GM18511 (cell line): ENCODE data around the gene CDK5RAP3.
"Not testable (repeated sequence)": the region's sequence is repeated elsewhere in the genome, so short reads cannot be mapped to it uniquely, and the experiment has no call there.

ENCODE experiments used
- ATAC-seq: cut with Tn5 transposase; IDR thresholded peaks from one replicate; pipeline ENCODE4 v1.9.1; 2021; ENCODE audit warnings: mild to moderate bottlenecking, moderate library complexity; ENCODE audit not compliant: unreplicated experiment

Gene CDK5RAP3

DNA sequence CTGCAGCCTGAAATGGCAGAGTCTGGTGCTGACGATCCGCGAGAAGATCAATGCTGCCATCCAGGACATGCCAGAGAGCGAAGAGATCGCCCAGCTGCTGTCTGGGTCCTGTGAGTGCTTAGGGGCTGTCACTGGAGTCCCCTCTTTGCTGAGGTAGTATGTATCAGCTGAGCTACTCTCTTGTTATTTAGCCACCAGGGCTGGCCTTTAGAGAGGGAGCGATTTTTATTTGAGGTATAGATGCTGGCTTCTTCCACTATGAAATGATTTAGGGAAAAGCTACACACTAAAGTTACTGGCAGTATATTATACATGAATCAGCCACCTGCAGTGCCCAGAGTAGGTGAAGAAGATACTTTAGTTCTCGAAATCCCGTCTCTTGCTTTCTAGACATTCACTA is 2.6 kb downstream of the CDK5RAP3 start:
- ATAC-seq: no peak

DNA sequence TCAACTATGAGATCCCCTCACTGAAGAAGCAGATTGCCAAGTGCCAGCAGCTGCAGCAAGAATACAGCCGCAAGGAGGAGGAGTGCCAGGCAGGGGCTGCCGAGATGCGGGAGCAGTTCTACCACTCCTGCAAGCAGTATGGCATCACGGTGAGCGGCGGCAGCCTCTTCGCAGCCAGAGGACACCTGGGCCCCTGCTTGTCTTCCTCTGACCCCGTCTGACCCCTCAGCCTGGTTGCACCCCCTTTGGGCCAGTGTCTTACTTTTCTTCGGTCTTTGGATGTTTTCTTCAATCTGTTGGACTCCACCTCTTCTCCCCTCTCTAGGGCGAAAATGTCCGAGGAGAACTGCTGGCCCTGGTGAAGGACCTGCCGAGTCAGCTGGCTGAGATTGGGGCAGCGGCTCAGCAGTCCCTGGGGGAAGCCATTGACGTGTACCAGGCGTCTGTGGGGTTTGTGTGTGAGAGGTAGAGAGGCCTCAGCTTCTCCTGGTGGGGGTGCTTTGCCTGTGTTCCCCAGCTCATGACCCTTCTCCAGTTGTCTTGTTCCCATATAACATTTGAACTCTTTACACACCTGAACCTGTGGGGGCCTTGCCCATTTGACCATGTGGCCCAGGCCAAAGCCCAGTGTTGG is 4.4 kb downstream of the CDK5RAP3 start:
- ATAC-seq: no peak

DNA sequence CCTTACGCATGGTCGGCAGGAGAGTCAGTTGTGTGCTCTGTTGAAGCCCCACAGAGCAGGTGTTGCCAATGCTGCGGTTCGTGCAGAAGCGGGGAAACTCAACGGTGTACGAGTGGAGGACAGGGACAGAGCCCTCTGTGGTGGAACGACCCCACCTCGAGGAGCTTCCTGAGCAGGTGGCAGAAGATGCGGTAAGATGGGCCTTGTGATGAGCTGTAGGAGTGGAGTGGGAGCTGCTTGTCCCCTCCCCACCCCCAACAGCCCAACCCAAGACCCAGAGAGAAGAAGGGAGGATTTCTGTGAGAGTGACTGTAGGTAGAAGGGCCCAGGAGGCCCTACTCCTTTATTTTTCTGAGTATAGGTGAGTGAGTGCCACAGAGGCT is 4.9 kb downstream of the CDK5RAP3 start:
- no peak for ATAC-seq

DNA sequence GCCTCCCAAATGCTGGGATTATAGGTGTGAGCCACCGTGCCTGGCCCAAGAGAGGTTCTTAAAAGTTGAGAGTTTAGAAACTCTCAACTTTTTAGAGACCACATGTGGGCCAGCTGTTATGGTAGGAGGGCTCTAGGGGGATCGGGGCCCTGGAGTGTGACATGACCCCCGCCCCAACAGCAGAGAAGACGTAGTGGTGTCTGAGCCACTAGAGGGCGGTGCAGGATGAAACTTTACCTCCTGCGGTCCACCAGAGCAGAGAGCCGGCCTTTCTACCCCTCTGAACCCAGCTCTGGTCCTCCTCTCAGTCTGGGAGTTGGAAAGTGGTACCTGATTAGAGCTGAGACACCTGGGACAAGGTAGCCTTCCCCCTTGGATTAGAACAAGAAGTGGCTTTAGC is 7.4 kb downstream of the CDK5RAP3 start:
- ATAC-seq: no peak

DNA sequence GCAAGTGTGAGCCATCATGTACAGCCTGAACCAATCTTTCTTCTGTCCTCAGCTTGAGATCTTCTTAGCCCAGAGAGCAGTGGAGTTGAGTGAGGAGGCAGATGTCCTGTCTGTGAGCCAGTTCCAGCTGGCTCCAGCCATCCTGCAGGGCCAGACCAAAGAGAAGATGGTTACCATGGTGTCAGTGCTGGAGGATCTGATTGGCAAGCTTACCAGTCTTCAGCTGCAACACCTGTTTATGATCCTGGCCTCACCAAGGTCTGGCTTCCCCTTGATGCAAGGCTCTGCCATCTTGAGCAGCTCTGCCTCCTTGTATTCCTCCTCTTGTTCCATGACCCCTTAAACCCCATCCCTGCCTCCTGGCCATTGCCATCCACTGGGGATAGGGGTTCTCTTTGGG is 9.6 kb downstream of the CDK5RAP3 start:
- no peak for ATAC-seq

DNA sequence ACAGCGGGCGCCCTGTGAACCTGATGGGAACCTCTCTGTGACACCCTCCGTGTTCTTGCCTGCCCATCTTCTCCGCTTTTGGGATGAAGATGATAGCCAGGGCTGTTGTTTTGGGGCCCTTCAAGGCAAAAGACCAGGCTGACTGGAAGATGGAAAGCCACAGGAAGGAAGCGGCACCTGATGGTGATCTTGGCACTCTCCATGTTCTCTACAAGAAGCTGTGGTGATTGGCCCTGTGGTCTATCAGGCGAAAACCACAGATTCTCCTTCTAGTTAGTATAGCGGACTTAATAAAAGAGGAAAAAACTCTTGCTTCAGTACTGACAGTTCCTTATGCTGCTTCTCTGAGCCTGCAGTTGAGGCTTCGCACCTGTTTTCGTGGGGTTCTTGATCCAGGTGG is 10.5 kb downstream of the CDK5RAP3 start:
- ATAC-seq: no peak

DNA sequence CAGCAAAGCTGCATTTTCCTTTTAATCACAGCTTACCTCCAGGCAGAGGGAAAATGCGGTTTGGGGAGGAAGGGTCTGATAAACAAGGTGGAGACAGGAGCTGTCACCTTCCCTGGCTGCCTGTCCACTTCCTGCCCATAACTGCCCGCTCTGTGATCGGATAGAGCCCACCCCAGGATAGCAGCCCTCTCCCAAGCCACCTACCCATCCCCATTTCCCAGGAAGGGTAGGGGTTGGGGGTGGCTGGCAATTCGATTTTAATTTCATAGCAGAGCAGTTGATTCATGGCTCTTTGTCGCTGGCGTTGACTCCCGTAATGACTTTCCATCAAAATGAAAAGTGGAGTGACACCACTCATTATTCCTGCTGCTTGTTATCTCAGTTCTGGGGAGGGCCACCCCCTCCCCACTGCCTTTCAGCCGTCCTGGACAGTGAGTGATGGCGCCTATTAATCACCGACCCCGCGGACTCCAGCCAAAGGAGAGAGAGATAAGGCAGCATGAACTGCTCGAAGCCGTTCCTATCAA is 11.2 kb downstream of the CDK5RAP3 start:
- no peak for ATAC-seq

DNA sequence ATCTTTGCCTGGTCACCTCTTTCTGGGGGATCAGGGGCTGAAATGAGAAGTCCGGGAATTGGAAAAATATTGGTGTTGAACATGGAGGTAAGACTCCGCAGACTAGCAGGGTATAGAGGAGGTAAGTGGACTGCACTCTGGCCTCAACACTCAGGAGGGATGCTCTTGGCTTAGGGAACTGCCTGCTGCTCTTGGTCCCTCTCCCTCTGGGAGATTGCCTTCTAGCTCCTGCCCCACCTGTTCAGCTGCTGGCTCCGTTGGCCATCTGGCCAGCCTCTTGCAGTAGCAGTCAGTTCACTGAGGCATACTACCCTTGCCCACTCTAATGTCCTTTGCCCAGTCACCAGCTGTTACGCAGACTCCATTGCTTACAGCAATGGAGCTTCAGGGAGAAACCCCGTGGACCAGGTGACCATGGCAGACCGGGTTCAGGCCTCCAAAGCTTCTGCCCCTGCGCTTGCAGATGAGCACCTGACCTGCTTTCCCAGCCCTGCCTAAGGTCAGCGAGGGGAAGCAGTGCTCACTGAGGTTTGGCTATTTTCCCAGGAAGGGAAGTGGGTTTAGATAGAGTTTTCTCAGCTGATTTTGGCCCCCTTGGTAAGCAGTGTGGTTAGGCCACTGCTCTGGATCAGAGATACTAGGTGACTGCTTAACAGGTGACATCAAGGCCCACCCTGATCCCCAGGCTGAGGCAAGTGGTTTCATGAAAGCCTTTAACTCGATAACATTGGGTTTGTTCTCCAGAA is 11.9 kb downstream of the CDK5RAP3 start:
- no peak for ATAC-seq

DNA sequence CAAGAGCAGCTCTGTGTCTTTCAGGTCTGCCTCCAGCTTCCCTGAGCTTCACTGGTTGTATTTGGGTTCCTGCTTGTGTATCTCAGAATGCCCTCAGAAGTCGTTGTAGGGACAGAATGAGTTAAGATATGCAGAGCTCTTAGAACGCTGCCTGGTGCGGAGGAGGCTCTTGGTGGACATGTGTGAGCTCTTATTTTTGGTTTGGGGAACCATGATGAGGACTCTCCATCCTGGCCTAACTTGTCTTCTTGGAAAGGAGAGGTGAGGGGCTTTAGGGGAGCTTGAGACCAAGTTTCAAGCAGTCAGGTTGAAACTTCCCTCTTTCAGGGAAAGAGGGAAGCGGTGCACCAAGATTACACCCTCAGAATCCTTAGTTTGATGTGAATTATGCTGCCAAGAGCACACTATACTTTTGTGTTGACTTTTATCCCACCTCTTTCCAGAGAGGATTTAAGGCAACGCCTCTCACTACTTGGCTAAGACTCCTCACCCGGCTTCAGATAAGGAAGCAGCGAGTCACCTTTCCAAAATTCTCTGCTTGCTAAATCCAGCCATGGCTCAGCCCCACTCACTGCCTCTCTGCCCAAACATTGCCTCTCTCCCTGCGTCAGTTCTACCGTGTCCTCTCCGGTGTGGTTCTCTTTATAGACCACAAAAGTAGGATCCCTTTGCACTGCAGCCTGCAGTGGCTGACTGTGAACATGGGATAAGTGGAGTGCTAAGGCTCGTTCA is 12.7 kb downstream of the CDK5RAP3 start:
- ATAC-seq: no peak

DNA sequence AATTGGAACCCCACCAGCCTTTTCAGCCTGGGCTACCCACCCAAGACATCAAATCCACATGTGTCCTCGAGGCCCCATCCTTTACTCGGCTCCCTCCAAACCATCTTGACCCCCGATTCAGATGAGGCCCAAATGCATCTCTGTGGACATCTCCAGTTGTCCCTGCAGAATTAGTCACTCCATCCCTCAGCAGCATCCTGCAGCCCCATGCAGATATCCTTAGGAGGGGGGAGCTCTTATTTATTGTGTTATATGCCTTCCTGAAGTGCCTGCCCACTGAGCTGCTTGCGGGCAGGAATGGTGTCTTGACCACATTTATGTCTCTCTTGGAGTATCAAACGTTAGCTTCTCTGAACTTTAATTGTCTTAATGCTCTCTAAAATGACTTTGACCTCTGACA is 15.6 kb downstream of the CDK5RAP3 start:
- ATAC-seq: no peak

DNA sequence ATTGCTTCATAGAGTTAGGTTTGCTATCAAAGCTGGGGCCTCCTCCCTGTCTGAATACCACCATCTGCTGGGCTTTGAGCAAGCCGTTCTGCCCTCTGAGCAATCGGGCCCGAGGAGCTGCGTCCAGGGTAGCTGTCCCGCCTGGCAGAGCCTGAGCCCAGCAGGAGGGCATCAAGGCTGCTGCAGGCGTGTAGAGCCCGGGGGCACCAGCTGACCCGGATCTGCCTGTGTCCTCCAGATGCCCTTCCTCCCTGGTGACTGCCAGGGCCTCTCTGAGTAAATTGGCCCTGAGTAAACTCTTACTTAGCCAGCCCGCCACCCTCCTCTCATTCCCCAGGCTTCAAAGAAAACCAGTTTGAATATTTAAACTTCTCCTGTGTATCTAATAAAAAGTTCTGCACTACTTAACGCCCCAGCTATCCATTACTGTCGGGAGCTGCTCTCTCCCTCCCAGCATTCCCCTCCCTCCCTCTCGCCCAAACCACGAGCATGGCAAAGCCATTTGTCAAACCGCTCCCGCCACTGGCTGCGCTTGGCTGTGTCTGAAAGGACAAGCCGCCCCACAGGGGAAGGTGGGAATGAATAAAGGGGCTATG is 16.4 kb downstream of the CDK5RAP3 start:
- no peak for ATAC-seq

DNA sequence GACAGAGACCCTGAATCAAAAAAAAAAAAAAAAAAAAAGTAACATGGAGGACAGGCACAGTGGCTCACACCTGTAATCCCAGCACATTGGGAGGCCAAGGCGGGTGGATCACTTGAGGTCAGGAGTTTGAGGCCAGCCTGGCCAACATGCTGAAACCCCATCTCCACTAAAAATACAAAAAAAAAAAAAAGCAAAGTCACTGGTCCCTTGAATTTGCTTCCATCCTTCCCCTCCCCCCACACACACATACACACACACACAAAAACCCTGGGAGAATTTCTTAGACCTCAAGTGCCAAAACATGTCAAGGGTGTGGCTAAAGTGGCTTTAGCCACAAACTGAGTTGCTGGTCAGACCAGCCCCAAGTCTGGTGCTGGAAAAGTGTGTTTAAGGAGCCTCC is 17.5 kb downstream of the CDK5RAP3 start:
- ATAC-seq: not testable (repeated sequence)

DNA sequence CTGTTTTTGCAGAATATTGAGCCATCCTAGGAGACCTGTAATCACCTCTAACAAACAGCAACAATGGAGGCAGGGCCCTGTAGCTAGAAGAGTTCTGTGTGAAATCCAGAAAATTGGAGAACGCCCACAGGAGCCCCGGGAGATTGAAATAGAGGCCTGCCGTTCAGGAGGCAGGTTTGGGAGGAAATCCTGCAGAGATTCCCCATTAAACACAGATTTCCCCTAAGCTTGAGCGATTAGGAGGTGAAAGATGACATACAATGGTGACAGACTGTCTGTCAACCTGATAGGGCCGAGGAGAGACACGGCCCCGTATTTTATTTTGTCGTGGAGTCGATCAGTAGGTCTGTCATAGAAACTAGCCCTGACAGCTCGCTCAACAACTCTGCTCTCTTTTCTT is 18.2 kb downstream of the CDK5RAP3 start:
- ATAC-seq: no peak

DNA sequence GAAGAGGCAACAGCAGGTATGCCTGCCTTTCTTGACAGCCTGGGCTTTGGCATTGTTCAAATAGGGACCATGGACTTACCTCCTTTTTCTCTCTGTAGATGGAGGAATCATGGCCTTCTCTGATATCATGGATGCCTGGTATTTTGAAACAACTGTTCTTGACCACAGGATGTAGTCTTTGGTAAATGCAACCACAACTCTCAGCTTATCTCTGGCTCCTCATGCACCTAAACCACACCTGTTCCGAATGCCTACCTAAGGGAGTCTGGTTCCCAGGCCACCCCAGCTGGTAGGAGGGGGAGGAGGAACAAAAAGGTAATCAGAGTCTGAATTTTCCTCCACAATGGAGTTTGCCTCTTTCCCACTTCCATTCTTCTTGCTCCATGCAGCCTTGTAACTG is 18.8 kb downstream of the CDK5RAP3 start:
- ATAC-seq: no peak

DNA sequence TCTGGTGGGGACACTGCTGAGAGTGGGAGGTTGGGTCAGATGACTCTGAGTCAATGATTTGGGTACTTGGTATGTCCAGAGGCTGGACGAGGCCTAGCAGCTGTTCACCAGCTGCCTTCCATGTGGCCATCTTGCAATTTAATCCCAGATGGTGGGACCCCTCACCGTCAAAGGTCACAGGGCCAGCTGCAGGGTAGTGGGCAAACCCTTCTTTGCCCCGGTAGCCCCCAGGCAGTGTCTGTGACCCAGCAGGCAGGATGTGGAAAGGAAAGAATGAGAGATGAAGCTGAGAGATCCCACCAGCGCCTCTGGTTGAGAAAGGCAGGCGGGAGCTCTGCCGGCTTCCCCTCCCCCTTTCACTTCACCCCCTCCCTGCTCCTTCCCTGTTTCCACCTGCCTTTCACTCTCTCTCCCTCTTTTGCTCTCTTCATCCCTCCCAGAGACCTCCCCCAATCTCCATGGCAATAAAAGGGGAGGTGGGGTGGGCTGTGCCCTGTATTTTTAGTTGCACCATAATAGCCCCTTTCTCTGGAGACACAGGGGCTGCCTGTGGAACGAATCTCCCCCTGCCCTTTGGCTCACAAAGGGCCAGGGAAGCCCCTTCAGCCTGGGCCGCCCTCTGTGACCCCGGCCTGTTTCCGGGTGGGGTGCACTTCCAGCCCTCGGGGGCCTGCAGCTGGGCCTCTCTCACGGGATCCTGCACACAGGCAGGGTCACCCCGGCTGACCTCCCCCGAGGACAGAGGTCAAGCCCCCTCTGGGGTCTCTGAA is 20.2 kb downstream of the CDK5RAP3 start:
- no peak for ATAC-seq

DNA sequence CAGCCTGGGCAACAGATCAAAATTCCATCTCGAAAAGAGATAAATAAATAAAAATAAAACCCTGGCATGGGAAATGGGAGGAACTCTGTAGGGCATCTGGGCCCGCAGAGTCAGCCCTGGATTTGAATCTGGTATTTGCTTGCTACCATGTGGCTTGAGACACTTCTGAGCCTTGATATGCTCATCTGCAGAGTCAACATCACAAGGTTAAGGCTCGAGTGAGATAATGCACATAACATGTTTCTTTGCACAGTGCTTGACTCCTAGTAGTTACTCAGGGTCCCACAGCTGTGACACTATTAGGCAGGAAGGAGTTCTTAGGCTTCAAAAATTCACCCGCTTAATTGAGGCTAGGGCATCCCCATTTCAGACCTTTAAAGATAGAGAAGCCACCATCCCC is 21.3 kb downstream of the CDK5RAP3 start:
- no peak for ATAC-seq

DNA sequence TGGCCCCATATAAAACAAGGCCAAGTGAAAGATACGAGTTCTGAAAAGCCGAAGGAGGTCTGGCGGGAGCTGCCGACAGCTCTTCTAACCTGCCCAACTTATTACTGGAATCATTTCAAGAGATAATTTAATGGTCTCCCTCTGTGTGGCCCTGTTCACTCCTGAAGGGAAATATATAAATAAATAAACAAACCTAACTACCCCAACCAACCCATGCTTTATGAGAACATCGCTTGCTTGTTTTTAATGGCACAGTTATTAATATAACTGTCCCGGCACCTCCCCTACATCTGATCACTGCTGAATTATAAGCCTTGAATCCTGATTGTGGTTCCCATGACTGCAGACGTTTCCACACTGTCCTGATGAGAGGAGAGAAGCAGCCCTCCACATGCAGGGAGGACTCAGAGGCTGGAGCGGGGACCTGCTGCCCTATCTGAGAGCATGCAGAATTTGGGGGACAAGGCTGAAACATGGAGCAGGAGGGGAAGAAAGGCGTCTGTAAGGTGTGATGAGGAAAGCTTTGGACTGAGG is 22.2 kb downstream of the CDK5RAP3 start:
- no peak for ATAC-seq

DNA sequence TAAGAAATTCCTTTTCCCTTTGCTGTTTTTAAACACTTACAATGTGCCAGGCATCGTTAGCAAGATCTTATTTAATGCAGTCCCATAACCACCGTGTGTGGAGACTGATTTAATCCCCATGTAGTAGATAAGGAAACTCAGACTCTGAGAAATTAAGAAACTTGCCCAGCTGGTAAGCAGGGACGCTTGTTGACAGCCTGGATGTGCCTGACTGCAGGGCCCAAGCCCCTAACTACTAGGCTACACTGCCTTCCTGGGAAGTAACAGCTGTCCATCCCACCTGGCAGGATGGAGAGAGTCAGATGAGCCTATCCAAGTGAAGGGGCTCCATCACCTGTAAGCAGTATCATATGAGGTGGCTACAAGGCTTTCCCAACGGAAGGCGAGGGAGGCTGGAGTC is 23.1 kb downstream of the CDK5RAP3 start:
- ATAC-seq: no peak

DNA sequence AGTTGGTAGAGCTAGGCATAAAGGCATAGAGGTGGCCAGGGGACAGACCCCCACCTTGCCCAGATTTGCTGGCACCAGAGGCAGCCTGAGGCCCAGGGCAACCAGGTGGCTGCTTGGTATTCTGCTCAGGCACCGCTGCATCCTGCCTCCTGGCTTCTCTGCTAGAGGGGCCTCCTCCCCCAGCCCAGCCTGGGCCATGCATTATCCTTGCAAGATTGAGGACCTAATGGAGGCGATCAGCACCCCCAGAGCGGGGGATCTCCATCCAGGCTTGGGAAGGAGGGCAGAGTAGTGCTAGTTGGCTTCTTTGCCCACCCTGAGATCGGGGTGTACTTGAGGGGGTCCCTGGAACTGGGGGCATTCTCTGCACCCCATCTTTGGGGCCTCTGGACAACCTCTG is 23.8 kb downstream of the CDK5RAP3 start:
- ATAC-seq: no peak

DNA sequence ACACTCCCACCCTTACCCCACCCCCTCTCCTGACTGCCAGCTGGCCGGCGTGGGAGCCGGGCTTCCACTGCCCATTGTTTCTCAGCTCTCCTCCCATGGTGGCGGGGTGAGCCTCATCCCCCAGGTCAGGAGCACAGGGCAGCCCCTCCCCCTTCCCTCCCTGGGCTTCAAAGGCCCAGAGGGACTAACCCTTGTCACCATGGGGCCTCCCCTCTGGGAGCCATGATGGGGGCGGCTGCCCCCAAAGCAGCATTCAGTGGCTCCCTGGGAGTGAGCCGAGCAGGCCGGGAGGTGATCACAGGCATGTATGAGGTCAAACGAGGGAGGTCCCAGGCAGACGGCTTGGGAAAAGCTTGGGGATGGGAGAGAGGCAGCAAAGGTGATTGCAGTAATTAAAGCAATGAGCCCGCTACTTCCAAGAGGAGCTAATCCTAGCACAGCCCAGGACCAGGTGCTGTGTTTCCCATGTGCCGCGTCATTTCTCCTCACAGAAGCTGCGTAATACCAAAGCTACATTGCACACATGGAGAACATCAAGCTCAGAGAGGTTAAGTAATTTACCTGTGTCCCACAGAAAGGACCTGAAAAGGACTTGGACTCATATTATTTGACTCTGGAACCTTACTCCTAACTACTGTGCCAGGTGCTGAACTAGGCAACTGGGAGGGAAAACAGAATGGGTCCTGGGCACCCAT is 24.5 kb downstream of the CDK5RAP3 start:
- no peak for ATAC-seq
